ENCODE measurements around the gene GFOD1. TPM values are rescaled to one million over a fixed set of nuclear protein-coding genes. Genes with fewer than 3 reads are reported as not detected.

GFOD1 gene
- total and polyA plus RNA-seq, 10 of the 15 experiments (the other 5 are each of a cell fraction or from before 2014, with no cell fraction given) = 6.5 to 41.4 (median 16.0) TPM

- peaks cover 27% of the 10 kb centered on the region for H3K79me2 ChIP-seq (ENCODE audit: control insufficient read depth, insufficient read depth, low read length)
- no peaks in the 10 kb centered on the region for H3K27me3 ChIP-seq (replicated peaks in 1 of 2; ENCODE audit: control insufficient read depth in 2 of 2, insufficient read depth in 2 of 2, low read length in 1 of 2)
- H3K9me3 ChIP-seq (replicated peaks; ENCODE audit: control insufficient read depth, insufficient read depth, low read length) = no peaks in the 10 kb centered on the region
- BruUV-seq (replicated peaks) = no TSS peak
- no peak overlapping the region for H3K27ac ChIP-seq (ENCODE audit: control insufficient read depth, insufficient read depth)
- ATAC-seq = peak; percentile 53
- H3K4me2 ChIP-seq (ENCODE audit: control insufficient read depth, insufficient read depth) = no peak overlapping the region
- H4K20me1 ChIP-seq (ENCODE audit: control insufficient read depth, insufficient read depth) = no peaks in the 10 kb centered on the region
- ChIA-PET CTCF (interaction anchor here (2.0 to 7.6 kb wide), 2 partner anchors 15 to 137 kb away, joined by 7 to 59 read pairs; no protein-coding TSS in a partner anchor), POLR2A (interaction anchor here (1.1 to 8.4 kb wide), 2 partner anchors 22 to 27 kb away, joined by 3 to 96 read pairs; no protein-coding TSS in a partner anchor), SMC1A (ENCODE audit: uncharacterized antibody, unreplicated experiment) (interaction anchor here (1.2 to 12.3 kb wide), 5 partner anchors 15 to 35 kb away, joined by 3 to 240 read pairs (median 4); no protein-coding TSS in a partner anchor), RAD21 (ENCODE audit: unreplicated experiment) (interaction anchor here (1.0 to 8.4 kb wide), 3 partner anchors 17 to 26 kb away, joined by 3 to 109 read pairs (median 4); no protein-coding TSS in a partner anchor)
- intact Hi-C loops (cut with micrococcal nuclease; ENCODE audit: unreplicated experiment) (no loop called here), in situ Hi-C loops (cut with MboI) (no loop called here)
- H3K4me1 ChIP-seq (ENCODE audit: control insufficient read depth, insufficient read depth, low read length) = peaks cover 34% of the 10 kb centered on the region
- peak; percentile 39 for DNase-seq (ENCODE audit: low read depth, low spot score)
- 67% methylated on average over 3 of the region's 3 CpGs for WGBS (ENCODE audit: insufficient coverage, insufficient replicate concordance, low lambda C conversion rate, missing lambda C conversion rate)
- FAIRE-seq = peak; percentile 38
- H2AFZ ChIP-seq (ENCODE audit: control insufficient read depth, low read depth, low read length) = no peak overlapping the region
- TF ChIP-seq RUNX3 (IDR thresholded peaks at IDR 0.05; ENCODE audit: low read length) = 0 out of 2 replicates have a peak, but pooled peaks have one; percentile 17
- TF ChIP-seq ETV6 (conservative IDR thresholded peaks at IDR 0.05 in 1 of 2, IDR thresholded peaks at IDR 0.05 in 1 of 2; ENCODE audit: borderline replicate concordance in 1 of 2, low read depth in 1 of 2) = peak in 1 of 2 experiments; percentile 69; a peak in 1 of 4 replicates
- no peak for TF ChIP-seq NKRF (conservative IDR thresholded peaks at IDR 0.05)
- TF ChIP-seq MTA2 (IDR thresholded peaks at IDR 0.05; ENCODE audit: low read depth) = no peak
- 0 out of 2 replicates have a peak, but pooled peaks have one; percentile 21 for TF ChIP-seq ATF2 (IDR thresholded peaks at IDR 0.05; ENCODE audit: low read length)
- TF ChIP-seq NFIC (IDR thresholded peaks at IDR 0.05; ENCODE audit: low read depth, low read length) = 0 out of 2 replicates have a peak, but pooled peaks have one; percentile 25
- peak; percentile 73 to 77; a peak in 2 of 4 replicates for TF ChIP-seq BHLHE40 (IDR thresholded peaks at IDR 0.05; ENCODE audit: borderline replicate concordance in 1 of 2, low read depth in 2 of 2, low read length in 1 of 2)
- no peak for TF ChIP-seq TBL1XR1 (IDR thresholded peaks at IDR 0.05; ENCODE audit: low read depth, low read length)
- peak; percentile 63 for TF ChIP-seq PKNOX1 (IDR thresholded peaks at IDR 0.05)
- TF ChIP-seq JUNB (IDR thresholded peaks at IDR 0.05) = peak; percentile 39
- no peak overlapping the region for H3K9ac ChIP-seq (ENCODE audit: control insufficient read depth, insufficient read depth, low read length)
- no peak overlapping the region for H3K4me3 ChIP-seq
- H3K36me3 ChIP-seq (ENCODE audit: control insufficient read depth in 2 of 2, insufficient read depth in 2 of 2, low read length in 1 of 2) = peaks cover 0 to 2% of the 10 kb centered on the region in 2 experiments; a peak in 1 of 4 replicates
Observed at GRCh38 chr6:13400772-13401171, 86.6 kb downstream of the GFOD1 start.

Data from GM12878 (cell line).